Rectal smooth muscle tissue (tissue), 1 donor: ENCODE measurements around the gene SARNP.

Experiments used
- H3K27ac ChIP-seq: one replicate; pipeline ENCODE4 v1.7.0; 2013; ENCODE audit warnings: low read depth, low read length, inconsistent platforms
- H3K27me3 ChIP-seq: one replicate; pipeline ENCODE4 v1.7.0; 2013; ENCODE audit warnings: low read length; ENCODE audit not compliant: control insufficient read depth, insufficient read depth
- H3K36me3 ChIP-seq: one replicate; pipeline ENCODE4 v1.7.0; 2013; ENCODE audit warnings: low read length; ENCODE audit not compliant: control insufficient read depth, insufficient read depth
- H3K4me1 ChIP-seq: one replicate; pipeline ENCODE4 v1.7.0; 2013; ENCODE audit warnings: low read length; ENCODE audit not compliant: control insufficient read depth, insufficient read depth
- H3K4me3 ChIP-seq: one replicate; pipeline ENCODE4 v1.7.0; 2013; ENCODE audit warnings: low read length
- H3K9ac ChIP-seq: one replicate; pipeline ENCODE4 v1.7.0; 2013; ENCODE audit warnings: low read length

Gene SARNP

GRCh38 chr12:55723516-55724225 lies 93.9 kb downstream of the SARNP start:
- peak overlapping the region; percentile 63 for H3K27ac ChIP-seq
- H3K27me3 ChIP-seq = no peaks in the 10 kb centered on the region
- no peak overlapping the region for H3K4me3 ChIP-seq
- peaks cover 24% of the 10 kb centered on the region for H3K36me3 ChIP-seq
- H3K4me1 ChIP-seq = peaks cover 48% of the 10 kb centered on the region
- H3K9ac ChIP-seq = no peak overlapping the region

GRCh38 chr12:55722948-55723347 lies 94.6 kb downstream of the SARNP start:
- peaks cover 24% of the 10 kb centered on the region for H3K36me3 ChIP-seq
- H3K4me3 ChIP-seq = no peak overlapping the region
- H3K4me1 ChIP-seq = peaks cover 54% of the 10 kb centered on the region
- H3K27me3 ChIP-seq = no peaks in the 10 kb centered on the region
- no peak overlapping the region for H3K27ac ChIP-seq
- H3K9ac ChIP-seq = no peak overlapping the region

- Histone ChIP-seq H3K9ac (no peak overlapping the region), H3K36me3 (peaks cover 19% of the 10 kb centered on the region), H3K27me3 (no peaks in the 10 kb centered on the region), H3K27ac (peak overlapping the region; percentile 96), H3K4me1 (peaks cover 56% of the 10 kb centered on the region), H3K4me3 (peak overlapping the region; percentile 20)
These were observed 95.8 kb downstream of the SARNP start for GRCh38 chr12:55721601-55722213.

GRCh38 chr12:55720894-55721444 lies 96.6 kb downstream of the SARNP start:
- H3K27ac ChIP-seq = peak overlapping the region; percentile 96
- H3K27me3 ChIP-seq = no peaks in the 10 kb centered on the region
- peaks cover 15% of the 10 kb centered on the region for H3K36me3 ChIP-seq
- no peak overlapping the region for H3K9ac ChIP-seq
- H3K4me3 ChIP-seq = peak overlapping the region; percentile 45
- peaks cover 55% of the 10 kb centered on the region for H3K4me1 ChIP-seq

DNA sequence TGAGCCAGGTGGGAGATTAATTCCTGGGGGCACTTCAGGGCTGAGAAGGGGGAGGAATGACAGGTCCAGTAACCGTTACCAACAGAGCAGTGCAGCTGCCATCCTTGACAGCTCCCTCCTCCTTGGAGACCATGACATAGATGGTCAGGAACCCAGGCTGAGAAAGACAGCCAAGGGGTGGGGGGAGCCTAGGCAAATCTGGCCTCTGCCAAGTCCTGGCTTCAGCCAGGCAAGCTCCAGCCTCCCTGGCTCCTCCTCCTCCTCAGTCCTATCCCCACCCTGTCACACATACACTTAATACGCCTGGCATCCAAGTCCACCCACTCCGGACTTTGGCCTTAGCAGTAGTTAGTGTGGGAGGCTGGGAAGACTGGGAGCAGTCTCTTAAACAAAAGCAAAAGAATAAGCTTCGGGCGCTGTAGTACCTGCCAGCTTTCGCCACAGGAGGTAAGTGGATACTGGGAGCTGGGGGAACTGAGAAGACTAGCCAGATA lies 97.4 kb downstream of the SARNP start, which contains the start of gene RDH5:
Gene RDH5 (plus strand): TSS at position 323 of the 494 bp plus-strand sequence. CDS start 792 bp downstream, outside the sequence.
- H3K9ac ChIP-seq = peak within 1 kb of the TSS; percentile 10
- H3K4me3 ChIP-seq = peak within 1 kb of the TSS; percentile 45

DNA sequence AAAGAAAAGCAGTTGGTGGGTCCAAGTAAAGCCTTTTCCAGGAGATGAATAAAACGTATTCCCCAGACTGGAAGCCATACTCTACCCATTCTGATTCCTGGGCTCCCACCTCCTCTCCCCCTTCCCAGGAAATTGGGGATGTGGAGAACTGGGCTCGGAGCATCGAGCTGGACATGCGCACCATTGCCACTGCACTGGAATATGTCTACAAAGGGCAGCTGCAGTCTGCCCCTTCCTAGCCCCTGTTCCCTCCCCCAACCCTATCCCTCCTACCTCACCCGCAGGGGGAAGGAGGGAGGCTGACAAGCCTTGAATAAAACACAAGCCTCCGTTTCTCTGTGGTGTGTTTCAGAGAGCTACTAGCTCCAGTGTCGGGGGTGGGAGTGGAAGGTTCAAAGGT lies 98.2 kb downstream of the SARNP start:
- Histone ChIP-seq H3K27me3 (no peaks in the 10 kb centered on the region), H3K27ac (peak overlapping the region; percentile 96), H3K4me1 (peaks cover 62% of the 10 kb centered on the region), H3K36me3 (peaks cover 6% of the 10 kb centered on the region), H3K9ac (peak overlapping the region; percentile 10), H3K4me3 (peak overlapping the region; percentile 34)

More for the DNA sequence above, 97.4 kb downstream of the SARNP start, which contains the start of gene RDH5:
- Histone ChIP-seq H3K4me1 (peaks cover 61% of the 10 kb centered on the region), H3K36me3 (peaks cover 8% of the 10 kb centered on the region), H3K27ac (peak within 1 kb of the TSS; percentile 96), H3K27me3 (no peaks in the 10 kb centered on the region)

DNA sequence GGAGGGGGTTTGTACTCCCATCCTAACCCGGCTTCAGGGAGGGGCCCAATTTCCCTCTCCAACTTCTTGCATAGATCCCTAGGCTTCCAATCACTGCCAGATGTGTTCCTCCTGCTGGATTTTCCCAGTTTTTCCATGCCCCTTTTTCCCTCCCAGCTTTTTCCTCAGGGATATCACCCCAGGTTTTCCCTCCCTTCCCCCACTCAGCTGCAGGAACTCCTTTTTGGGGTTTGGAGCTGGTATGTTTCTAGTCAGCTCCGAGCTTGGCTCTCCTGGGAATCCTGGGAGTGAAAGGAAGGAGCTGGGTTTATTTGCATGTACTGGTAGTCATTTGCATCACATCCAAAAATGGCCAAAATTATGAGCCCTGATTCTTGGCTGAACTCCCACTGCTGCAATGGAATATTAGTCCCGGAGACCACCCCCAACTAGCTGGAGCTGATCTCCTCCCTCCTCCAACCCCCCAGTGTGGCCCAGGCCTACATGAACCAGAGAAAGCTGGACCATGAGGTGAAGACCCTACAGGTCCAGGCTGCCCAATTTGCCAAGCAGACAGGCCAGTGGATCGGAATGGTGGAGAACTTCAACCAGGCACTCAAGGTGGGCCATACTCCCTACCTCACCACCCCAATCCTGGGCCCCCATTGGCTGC lies 98.8 kb downstream of the SARNP start:
- no peaks in the 10 kb centered on the region for H3K36me3 ChIP-seq
- no peak overlapping the region for H3K9ac ChIP-seq

GRCh38 chr12:55718015-55718414 lies 99.5 kb downstream of the SARNP start:
- peak overlapping the region; percentile 91 for H3K4me3 ChIP-seq
- H3K36me3 ChIP-seq = no peaks in the 10 kb centered on the region
- no peak overlapping the region for H3K9ac ChIP-seq
- H3K27me3 ChIP-seq = no peaks in the 10 kb centered on the region
- peaks cover 58% of the 10 kb centered on the region for H3K4me1 ChIP-seq
- peak overlapping the region; percentile 96 for H3K27ac ChIP-seq

More for the DNA sequence above, 98.8 kb downstream of the SARNP start:
- Histone ChIP-seq H3K27ac (peak overlapping the region; percentile 96), H3K4me1 (peaks cover 57% of the 10 kb centered on the region), H3K27me3 (no peaks in the 10 kb centered on the region), H3K4me3 (peak overlapping the region; percentile 34)

DNA sequence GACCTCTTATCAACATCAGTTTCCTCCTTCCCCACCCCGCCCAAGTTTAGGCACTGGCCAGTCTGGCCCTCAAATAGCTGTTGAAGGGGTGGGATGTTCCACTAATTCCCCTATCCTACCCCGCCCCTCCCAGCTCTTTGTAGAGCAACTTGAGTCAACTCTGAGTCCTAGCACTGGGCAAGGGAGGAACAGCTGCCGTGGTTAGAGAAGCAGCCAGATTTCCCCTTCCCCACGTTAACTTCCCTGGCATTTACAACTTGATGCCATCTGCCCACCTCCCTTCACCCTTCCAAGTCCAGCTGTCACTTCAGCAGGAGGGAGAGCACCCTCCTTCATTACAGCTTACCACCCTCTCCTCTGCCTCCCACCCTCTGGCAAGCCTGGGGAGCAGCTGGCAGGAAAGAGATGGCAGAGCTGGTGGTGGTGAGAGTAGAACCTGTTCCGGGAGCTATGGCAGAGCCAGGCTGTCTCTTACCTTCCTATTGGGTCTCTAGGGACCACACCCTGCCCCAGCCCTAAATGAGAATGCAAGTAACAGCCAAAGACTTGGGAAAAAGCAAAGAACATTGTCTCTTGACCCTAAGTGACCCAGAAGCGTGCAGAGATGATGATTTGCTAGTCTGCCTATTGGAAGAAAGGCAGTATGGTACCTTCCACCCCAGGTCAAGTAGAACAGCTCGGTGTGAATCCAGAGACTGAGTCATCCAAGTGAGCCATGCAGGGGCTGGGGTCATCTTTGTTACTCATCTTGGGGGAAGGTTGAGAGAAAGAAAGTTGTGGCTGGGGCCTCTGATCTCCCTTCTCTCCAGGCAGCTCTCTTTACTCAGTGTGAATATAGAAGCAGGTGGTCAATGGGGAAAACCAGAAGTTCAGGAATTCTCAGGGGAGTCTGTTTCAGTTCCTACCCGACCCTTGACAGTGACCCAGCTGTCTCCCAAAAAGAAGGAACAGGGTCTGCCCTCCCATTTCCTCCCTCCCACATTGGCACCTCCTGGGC lies 100.2 kb downstream of the SARNP start:
- H3K36me3 ChIP-seq = no peaks in the 10 kb centered on the region
- H3K4me3 ChIP-seq = peak overlapping the region; percentile 91
- H3K4me1 ChIP-seq = peaks cover 65% of the 10 kb centered on the region
- H3K9ac ChIP-seq = peak overlapping the region; percentile 1
- no peaks in the 10 kb centered on the region for H3K27me3 ChIP-seq
- H3K27ac ChIP-seq = peak overlapping the region; percentile 96

DNA sequence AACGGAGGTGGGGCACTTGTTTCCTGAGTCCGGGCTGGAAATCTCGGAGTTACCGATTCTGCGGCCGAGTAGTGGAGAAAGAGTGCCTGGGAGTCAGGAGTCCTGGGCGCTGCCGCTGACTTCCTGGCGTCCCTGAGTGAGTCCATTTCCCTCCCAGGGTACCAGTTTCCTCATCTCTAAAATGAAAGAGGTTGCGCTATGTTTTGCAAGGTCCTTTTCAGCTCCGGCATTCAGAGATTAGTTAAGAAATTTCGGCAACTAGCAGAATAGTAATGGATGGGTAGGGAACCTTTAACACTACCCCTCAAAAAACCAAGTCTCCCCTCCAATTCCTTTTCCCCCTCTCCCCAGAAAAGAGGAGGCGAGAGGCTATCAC lies 101.0 kb downstream of the SARNP start:
- Histone ChIP-seq H3K4me1 (peaks cover 72% of the 10 kb centered on the region), H3K27ac (peak overlapping the region; percentile 96), H3K36me3 (no peaks in the 10 kb centered on the region), H3K9ac (peak overlapping the region; percentile 55), H3K27me3 (no peaks in the 10 kb centered on the region), H3K4me3 (peak overlapping the region; percentile 91)

DNA sequence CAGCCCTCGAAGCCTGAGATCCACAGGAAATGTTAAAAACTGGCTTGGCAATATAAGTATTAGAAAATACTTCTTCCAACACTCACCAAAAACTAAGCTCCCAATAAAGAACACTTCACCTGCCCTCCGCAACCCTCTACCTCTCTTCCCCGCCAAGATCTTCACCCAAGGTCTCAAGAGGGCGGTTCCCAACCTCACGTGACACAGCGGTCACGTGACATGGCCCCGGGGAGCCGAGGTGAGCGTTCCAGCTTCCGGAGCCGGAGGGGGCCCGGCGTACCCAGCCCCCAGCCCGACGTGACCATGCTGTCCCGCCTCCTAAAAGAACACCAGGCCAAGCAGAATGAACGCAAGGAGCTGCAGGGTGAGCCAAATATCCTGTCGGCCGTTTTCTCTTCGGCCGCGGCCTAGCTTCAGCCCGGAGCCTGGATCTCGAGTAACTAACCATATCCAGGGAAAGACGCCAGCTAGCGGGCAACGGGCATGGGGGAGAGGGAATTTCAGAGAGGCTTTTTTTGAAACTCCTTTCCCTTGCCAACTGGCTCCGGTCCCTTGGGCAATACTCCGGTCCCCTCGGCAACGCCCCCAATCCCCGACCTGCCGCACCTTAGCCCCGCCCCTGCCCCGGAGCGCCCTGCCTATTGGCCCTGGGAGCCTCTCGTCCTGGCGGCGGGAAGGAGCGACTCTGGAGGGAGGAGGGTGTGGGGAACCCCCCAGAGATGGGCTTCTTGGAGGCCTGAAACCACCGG lies 101.5 kb downstream of the SARNP start, which contains the start of gene BLOC1S1:
Gene BLOC1S1 (plus strand): TSS at position 214 of the 749 bp plus-strand sequence. CDS start 6 bp downstream, at position 220.
- H3K9ac ChIP-seq = peak within 1 kb of the TSS; percentile 75
- H3K4me1 ChIP-seq = peaks cover 66% of the 10 kb centered on the region
- peak within 1 kb of the TSS; percentile 96 for H3K27ac ChIP-seq
- H3K4me3 ChIP-seq = peak within 1 kb of the TSS; percentile 91
- no peaks in the 10 kb centered on the region for H3K36me3 ChIP-seq
- no peaks in the 10 kb centered on the region for H3K27me3 ChIP-seq
